IMR-90 (cell line): ENCODE results near the gene OLFM3. TPM values are rescaled to one million over a fixed set of nuclear protein-coding genes. Genes with fewer than 3 reads are reported as not detected.

ENCODE experiments used
- ATAC-seq: fragments of 200-7000 bp; cut with Tn5 transposase; 2 replicates; pipeline ENCODE4 v1.9.1; 2020; ENCODE audit warnings: low read depth, mild to moderate bottlenecking, moderate library complexity
- BruUV-seq: library from RNA; stranded (reverse); fragments of 400-500 nt; replicated peaks from 2 replicates; lab custom pipeline; 2021; lab: Mats Ljungman, UMichigan
- CTCF ChIA-PET: fragments of 300-600 bp; formaldehyde crosslinking; extraction: SDS; loops from one replicate; lab custom pipeline; 2021; ENCODE audit warnings: antibody characterized with exemption; lab: Yijun Ruan, JAX
- POLR2A ChIA-PET: fragments of 300-600 bp; sonication (Branson Sonifier 250); formaldehyde crosslinking; loops from one replicate; lab custom pipeline; 2022; ENCODE audit warnings: antibody characterized with exemption; ENCODE audit not compliant: unreplicated experiment; lab: Charles Lee
- DNase-seq: peaks from one replicate; pipeline ENCODE4 v3.0.0; 2013
- H2AFZ ChIP-seq: replicated peaks from 2 replicates; pipeline ENCODE3; 2013; ENCODE audit warnings: low read length, mild to moderate bottlenecking; ENCODE audit not compliant: poor library complexity
- H2AK5ac ChIP-seq: 2 replicates; pipeline ENCODE4 v1.6.1; 2013; ENCODE audit warnings: low read depth, low read length, inconsistent platforms
- H2AK9ac ChIP-seq: replicated peaks from 2 replicates; pipeline ENCODE3; 2013; ENCODE audit warnings: mild to moderate bottlenecking, low read depth, low read length, moderate library complexity; ENCODE audit not compliant: poor library complexity
- H2BK120ac ChIP-seq: 2 replicates; pipeline ENCODE4 v1.6.1; 2013; ENCODE audit warnings: low read depth, low read length, inconsistent platforms
- H2BK15ac ChIP-seq: 3 replicates; pipeline ENCODE4 v1.6.1; 2013; ENCODE audit warnings: low read depth, low read length, inconsistent platforms
- H2BK20ac ChIP-seq: 2 replicates; pipeline ENCODE4 v1.6.1; 2013; ENCODE audit warnings: low read depth, mild to moderate bottlenecking, inconsistent platforms, low read length, moderate library complexity
- H2BK5ac ChIP-seq: 2 replicates; pipeline ENCODE4 v1.6.1; 2013; ENCODE audit warnings: mild to moderate bottlenecking, low read depth, low read length, inconsistent platforms; ENCODE audit not compliant: poor library complexity, severe bottlenecking
- H3K14ac ChIP-seq: replicated peaks from 2 replicates; pipeline ENCODE4 v1.6.1; 2013; ENCODE audit warnings: low read depth, low read length, inconsistent platforms
- H3K18ac ChIP-seq: 2 replicates; pipeline ENCODE4 v1.6.1; 2013; ENCODE audit warnings: low read depth, low read length, control low read depth
- H3K23ac ChIP-seq: 2 replicates; pipeline ENCODE4 v1.6.1; 2013; ENCODE audit warnings: low read depth, low read length, inconsistent platforms
- H3K27ac ChIP-seq: 2 replicates; pipeline ENCODE4 v1.5.1; 2013; ENCODE audit warnings: mild to moderate bottlenecking, control low read depth, low read length; ENCODE audit not compliant: insufficient read depth
- H3K27me3 ChIP-seq: 2 replicates; pipeline ENCODE4 v1.6.1; 2013; ENCODE audit warnings: low read length; ENCODE audit not compliant: control insufficient read depth, insufficient read depth
- H3K36me3 ChIP-seq: 2 replicates; pipeline ENCODE4 v1.6.1; 2013; ENCODE audit warnings: low read length, mixed read lengths; ENCODE audit not compliant: control insufficient read depth, insufficient read depth
- H3K4ac ChIP-seq: 2 replicates; pipeline ENCODE4 v1.6.1; 2013; ENCODE audit warnings: low read depth, low read length, inconsistent platforms
- H3K4me1 ChIP-seq: 2 replicates; pipeline ENCODE4 v1.6.1; 2013; ENCODE audit warnings: low read length, mixed read lengths; ENCODE audit not compliant: control insufficient read depth, insufficient read depth
- H3K4me2 ChIP-seq: 2 replicates; pipeline ENCODE4 v1.6.1; 2013; ENCODE audit warnings: low read depth, mild to moderate bottlenecking, control low read depth, low read length, moderate library complexity
- H3K4me3 ChIP-seq: 2 replicates; pipeline ENCODE4 v1.5.1; 2013; ENCODE audit warnings: low read depth, mild to moderate bottlenecking, control low read depth, low read length, moderate library complexity; ENCODE audit not compliant: insufficient read depth
- H3K56ac ChIP-seq: 2 replicates; pipeline ENCODE4 v1.6.1; 2013; ENCODE audit warnings: low read length, inconsistent platforms; ENCODE audit not compliant: insufficient read depth; ENCODE audit errors: extremely low read depth
- H3K79me1 ChIP-seq, 2 experiments: 2 replicates each; pipeline ENCODE4 v1.6.1; 2013; ENCODE audit warnings: low read length in 2 of 2, inconsistent platforms in 1 of 2, low read depth in 1 of 2
- H3K9ac ChIP-seq: 2 replicates; pipeline ENCODE4 v1.6.1; 2013; ENCODE audit warnings: low read depth, low read length, control low read depth
- H3K9me1 ChIP-seq: 2 replicates; pipeline ENCODE4 v1.6.1; 2013; ENCODE audit warnings: low read length, inconsistent platforms; ENCODE audit not compliant: insufficient read depth
- H3K9me3 ChIP-seq: 2 replicates; pipeline ENCODE4 v1.6.1; 2013; ENCODE audit warnings: low read length; ENCODE audit not compliant: control insufficient read depth, insufficient read depth
- H4K20me1 ChIP-seq: 2 replicates; pipeline ENCODE4 v1.6.1; 2013; ENCODE audit warnings: low read length, inconsistent platforms; ENCODE audit not compliant: insufficient read depth
- H4K5ac ChIP-seq: 2 replicates; pipeline ENCODE4 v1.6.1; 2013; ENCODE audit warnings: mild to moderate bottlenecking, low read depth, low read length, control low read depth
- H4K8ac ChIP-seq, 2 experiments: 2 replicates each; pipeline ENCODE4 v1.6.1; 2013; ENCODE audit warnings: low read depth in 2 of 2, low read length in 2 of 2, control low read depth in 1 of 2, inconsistent platforms in 1 of 2
- H4K91ac ChIP-seq: 2 replicates; pipeline ENCODE4 v1.6.1; 2013; ENCODE audit warnings: low read depth, low read length, inconsistent platforms; ENCODE audit not compliant: insufficient read depth
- BHLHE40 ChIP-seq: fragments of 150-350 bp; IDR thresholded peaks from 2 replicates; pipeline ENCODE4 v1.6.1; 2016; ENCODE audit warnings: mild to moderate bottlenecking, low read depth, low read length
- CEBPB ChIP-seq: IDR thresholded peaks from 2 replicates; pipeline ENCODE4 v1.6.1; 2012; ENCODE audit warnings: low read depth, low read length, improper control_type of control experiment
- CHD1 ChIP-seq: IDR thresholded peaks from 2 replicates; pipeline ENCODE4 v1.6.1; 2012; ENCODE audit warnings: low read depth, low read length, improper control_type of control experiment
- CTCF ChIP-seq: conservative IDR thresholded peaks from 2 replicates; pipeline ENCODE4 v1.5.1; 2012; ENCODE audit warnings: mild to moderate bottlenecking, low read depth, low read length, improper control_type of control experiment
- ELK1 ChIP-seq: fragments of 150-350 bp; IDR thresholded peaks from 2 replicates; pipeline ENCODE4 v1.6.1; 2016; ENCODE audit warnings: low read depth, mild to moderate bottlenecking, low read length, moderate library complexity, borderline replicate concordance
- FOS ChIP-seq: fragments of 150-350 bp; IDR thresholded peaks from 2 replicates; pipeline ENCODE4 v1.6.1; 2016; ENCODE audit warnings: low read depth, low read length
- MAFK ChIP-seq: IDR thresholded peaks from 2 replicates; pipeline ENCODE4 v1.6.1; 2012; ENCODE audit warnings: low read depth, low read length, improper control_type of control experiment
- MAZ ChIP-seq: IDR thresholded peaks from 2 replicates; pipeline ENCODE4 v1.6.1; 2012; ENCODE audit warnings: low read depth, mild to moderate bottlenecking, low read length, improper control_type of control experiment, moderate library complexity, borderline replicate concordance
- MXI1 ChIP-seq: IDR thresholded peaks from 2 replicates; pipeline ENCODE4 v1.6.1; 2012; ENCODE audit warnings: low read depth, mild to moderate bottlenecking, low read length, moderate library complexity, borderline replicate concordance
- NFE2L2 ChIP-seq: fragments of 150-350 bp; IDR thresholded peaks from 2 replicates; pipeline ENCODE4 v1.6.1; 2016; ENCODE audit warnings: low read depth, mild to moderate bottlenecking, low read length
- POLR2A ChIP-seq: IDR thresholded peaks from 2 replicates; pipeline ENCODE4 v1.6.1; 2012; ENCODE audit warnings: mild to moderate bottlenecking, low read depth, low read length
- RAD21 ChIP-seq: IDR thresholded peaks from 2 replicates; pipeline ENCODE4 v1.6.1; 2012; ENCODE audit warnings: low read length, improper control_type of control experiment
- RCOR1 ChIP-seq: IDR thresholded peaks from 2 replicates; pipeline ENCODE4 v1.6.1; 2012; ENCODE audit warnings: mild to moderate bottlenecking, low read length, improper control_type of control experiment; ENCODE audit not compliant: insufficient replicate concordance
- RFX5 ChIP-seq: IDR thresholded peaks from 2 replicates; pipeline ENCODE4 v1.8.0; 2012; ENCODE audit warnings: low read depth, mild to moderate bottlenecking, low read length, moderate library complexity
- SMC3 ChIP-seq: fragments of 150-350 bp; IDR thresholded peaks from 2 replicates; pipeline ENCODE4 v1.6.1; 2016; ENCODE audit warnings: low read depth, mild to moderate bottlenecking, antibody characterized with exemption, low read length, moderate library complexity
- USF2 ChIP-seq: fragments of 150-350 bp; IDR thresholded peaks from 2 replicates; pipeline ENCODE4 v1.6.1; 2017; ENCODE audit warnings: mild to moderate bottlenecking, antibody characterized with exemption, low read length, low read depth
- WGBS, 2 experiments: methylation state at CpG; one replicate each; pipeline versions ENCODE4 v1.1.5 to v1.1.7; 2013; ENCODE audit warnings: missing lambda C conversion rate in 2 of 2; ENCODE audit not compliant: insufficient read length in 1 of 2; ENCODE audit errors: extremely low coverage in 2 of 2; 5-methylcytosine and 5-hydroxymethylcytosine counted together
- dilution Hi-C: fragments of 300-500 bp; cut with HindIII; formaldehyde crosslinking; loops from one replicate; pipeline ENCODE4 v1.14.3; 2018; ENCODE audit warnings: low sequenced_read_pairs; ENCODE audit not compliant: unreplicated experiment
- in situ Hi-C: fragments of 300-500 bp; cut with MboI; formaldehyde crosslinking; loops from 3 replicates; pipeline ENCODE4 v1.14.3; 2019; ENCODE audit warnings: low sequenced_read_pairs, inconsistent platforms, mixed read lengths
- intact Hi-C: fragments of 100-400 bp; cut with micrococcal nuclease; formaldehyde crosslinking; loops from 2 replicates; pipeline ENCODE4 v1.10.0; 2022
- polyA plus RNA-seq, 3 experiments: library from polyadenylated mRNA; depleted of rRNA; stranded (reverse); fragments of >200 nt; gene quantifications; 2 replicates each; pipeline ENCODE4 v1.2.3, GENCODE V29; 2012; ENCODE audit warnings: low replicate concordance in 1 of 3
- total RNA-seq: library from RNA; depleted of rRNA; stranded (reverse); fragments of >200 nt; gene quantifications from 2 replicates; pipeline ENCODE4 v1.2.3, GENCODE V29; 2012

Gene OLFM3
- total and polyA plus RNA-seq, 2 of the 4 experiments (the other 2 are of a cell fraction): not detected

- H3K9me1 ChIP-seq: no peaks in the 10 kb centered on the region
- H2AK9ac ChIP-seq: no peak overlapping the region
- no peak overlapping the region for H2AFZ ChIP-seq
- no peak overlapping the region for H4K5ac ChIP-seq
- intact Hi-C loops: loop anchor here (5.0 kb wide), 1 partner anchor 79 kb away; no protein-coding TSS in a partner anchor
- BruUV-seq: no TSS peak
- H2AK5ac ChIP-seq: no peak overlapping the region
- no peak overlapping the region for H2BK20ac ChIP-seq
- no peak overlapping the region for H2BK120ac ChIP-seq
- H4K91ac ChIP-seq: no peak overlapping the region
- no peak overlapping the region for H3K4me2 ChIP-seq
- no peak overlapping the region for H3K4me3 ChIP-seq
- H3K14ac ChIP-seq: no peak overlapping the region
- no peak overlapping the region for H3K27ac ChIP-seq
- dilution Hi-C loops: no loop called here
- no peaks in the 10 kb centered on the region for H3K9me3 ChIP-seq
- in situ Hi-C loops: no loop called here
- H3K23ac ChIP-seq: no peak overlapping the region
- no peaks in the 10 kb centered on the region for H3K79me1 ChIP-seq
- no peak overlapping the region for H2BK15ac ChIP-seq
- H3K56ac ChIP-seq: no peak overlapping the region
- H3K9ac ChIP-seq: no peak overlapping the region
- no peak overlapping the region for H4K8ac ChIP-seq
- no peak overlapping the region for H3K4ac ChIP-seq
- ATAC-seq (no peak), DNase-seq (peak; percentile 0)
- no peaks in the 10 kb centered on the region for H4K20me1 ChIP-seq
- no peak overlapping the region for H3K18ac ChIP-seq
- ChIA-PET POLR2A (no interaction called here), CTCF (no interaction called here)
- no peak overlapping the region for H2BK5ac ChIP-seq
- H3K4me1 ChIP-seq: no peaks in the 10 kb centered on the region
- WGBS, 2 experiments: 0% methylated on average over 1 of the region's 1 CpG; no CpG with 5 or more reads in 1 of the 2 experiments
- TF ChIP-seq BHLHE40: no peak
- TF ChIP-seq FOS: no peak
- no peak for TF ChIP-seq RAD21
- TF ChIP-seq MAZ: no peak
- no peak for TF ChIP-seq ELK1
- no peak for TF ChIP-seq RCOR1
- no peak for TF ChIP-seq RFX5
- TF ChIP-seq CTCF: no peak
- TF ChIP-seq CEBPB: no peak
- no peak for TF ChIP-seq CHD1
- no peak for TF ChIP-seq MAFK
- TF ChIP-seq USF2: no peak
- no peak for TF ChIP-seq NFE2L2
- no peak for TF ChIP-seq POLR2A
- no peak for TF ChIP-seq MXI1
- no peak for TF ChIP-seq SMC3
- no peaks in the 10 kb centered on the region for H3K27me3 ChIP-seq
- H3K36me3 ChIP-seq: no peaks in the 10 kb centered on the region
These were observed 25.4 kb downstream of the OLFM3 start for GRCh38 chr1:101971304-101971703.
